Measurements from ENCODE around the gene SCAANT1. TPM values are rescaled to one million over a fixed set of nuclear protein-coding genes. Genes with fewer than 3 reads are reported as not detected.

The SCAANT1 gene
- total and polyA plus RNA-seq, 2 experiments from 2014 or later, result 1.1 TPM; not detected in 1

DNA sequence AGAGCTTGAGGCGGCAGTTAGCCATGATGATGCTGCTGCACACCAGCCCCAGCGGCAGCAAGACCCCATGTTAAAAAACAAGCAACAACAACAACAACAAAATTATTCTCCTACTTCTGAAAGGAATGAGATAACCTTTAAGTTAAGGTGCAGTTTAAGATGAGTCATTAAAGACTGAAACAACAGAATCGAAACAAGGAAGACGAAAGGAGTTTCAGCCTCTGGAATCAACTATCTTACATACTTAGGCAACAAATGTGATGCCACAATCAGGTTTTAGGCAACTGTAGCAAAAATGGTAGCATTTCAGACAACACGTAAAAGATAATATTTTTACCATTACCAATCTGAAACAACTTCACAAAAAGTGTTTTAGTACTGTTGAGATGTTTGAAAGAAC, 12.2 kb downstream of the SCAANT1 start:
- Histone ChIP-seq H4K20me1 (ENCODE audit: insufficient read depth, poor library complexity, severe bottlenecking) (peaks cover 5% of the 10 kb centered on the region), H3K4me1 (ENCODE audit: insufficient read depth) (no peaks in the 10 kb centered on the region), H3K4me2 (no peak overlapping the region), H3K36me3 (replicated peaks; ENCODE audit: insufficient read depth, low read depth) (no peaks in the 10 kb centered on the region), H3K4me3 (no peak overlapping the region), H3K79me2 (peaks cover 9% of the 10 kb centered on the region), H3K27ac (no peak overlapping the region), H3K9me2 (replicated peaks; ENCODE audit: insufficient read depth) (no peaks in the 10 kb centered on the region), H3K9me3 (ENCODE audit: low read depth) (no peaks in the 10 kb centered on the region), H3K27me3 (no peaks in the 10 kb centered on the region), H2AFZ (no peak overlapping the region)
- TF ChIP-seq, protein P1, sequence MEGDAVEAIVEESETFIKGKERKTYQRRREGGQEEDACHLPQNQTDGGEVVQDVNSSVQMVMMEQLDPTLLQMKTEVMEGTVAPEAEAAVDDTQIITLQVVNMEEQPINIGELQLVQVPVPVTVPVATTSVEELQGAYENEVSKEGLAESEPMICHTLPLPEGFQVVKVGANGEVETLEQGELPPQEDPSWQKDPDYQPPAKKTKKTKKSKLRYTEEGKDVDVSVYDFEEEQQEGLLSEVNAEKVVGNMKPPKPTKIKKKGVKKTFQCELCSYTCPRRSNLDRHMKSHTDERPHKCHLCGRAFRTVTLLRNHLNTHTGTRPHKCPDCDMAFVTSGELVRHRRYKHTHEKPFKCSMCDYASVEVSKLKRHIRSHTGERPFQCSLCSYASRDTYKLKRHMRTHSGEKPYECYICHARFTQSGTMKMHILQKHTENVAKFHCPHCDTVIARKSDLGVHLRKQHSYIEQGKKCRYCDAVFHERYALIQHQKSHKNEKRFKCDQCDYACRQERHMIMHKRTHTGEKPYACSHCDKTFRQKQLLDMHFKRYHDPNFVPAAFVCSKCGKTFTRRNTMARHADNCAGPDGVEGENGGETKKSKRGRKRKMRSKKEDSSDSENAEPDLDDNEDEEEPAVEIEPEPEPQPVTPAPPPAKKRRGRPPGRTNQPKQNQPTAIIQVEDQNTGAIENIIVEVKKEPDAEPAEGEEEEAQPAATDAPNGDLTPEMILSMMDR (IDR thresholded peaks at IDR 0.05; ENCODE audit: poor library complexity), result no peak
- TF ChIP-seq EZH2 (IDR thresholded peaks at IDR 0.05; ENCODE audit: borderline replicate concordance) (no peak), EZH2phosphoT487 (IDR thresholded peaks at IDR 0.05; ENCODE audit: low read depth, severe bottlenecking, unreplicated experiment) (no peak)
- 96% methylated on average over 5 of the region's 5 CpGs for WGBS (ENCODE audit: low lambda C conversion rate, missing lambda C conversion rate)
- DNase-seq (ENCODE audit: low spot score), result no peak

GRCh38 chr3:63896332-63897030, 15.7 kb downstream of the SCAANT1 start:
- WGBS (ENCODE audit: low lambda C conversion rate, missing lambda C conversion rate), result 79% methylated on average over 1 of the region's 1 CpG
- Histone ChIP-seq H3K4me3 (no peak overlapping the region), H3K79me2 (peaks cover 18% of the 10 kb centered on the region), H2AFZ (no peak overlapping the region), H3K9me2 (replicated peaks; ENCODE audit: insufficient read depth) (no peaks in the 10 kb centered on the region), H3K27me3 (no peaks in the 10 kb centered on the region), H3K36me3 (replicated peaks; ENCODE audit: insufficient read depth, low read depth) (no peaks in the 10 kb centered on the region), H3K4me2 (no peak overlapping the region), H3K4me1 (ENCODE audit: insufficient read depth) (no peaks in the 10 kb centered on the region), H4K20me1 (ENCODE audit: insufficient read depth, poor library complexity, severe bottlenecking) (peaks cover 5% of the 10 kb centered on the region), H3K27ac (no peak overlapping the region), H3K9me3 (ENCODE audit: low read depth) (no peaks in the 10 kb centered on the region)
- TF ChIP-seq, protein P1 (IDR thresholded peaks at IDR 0.05; ENCODE audit: poor library complexity), result no peak
- TF ChIP-seq EZH2 (IDR thresholded peaks at IDR 0.05; ENCODE audit: borderline replicate concordance) (no peak), EZH2phosphoT487 (IDR thresholded peaks at IDR 0.05; ENCODE audit: low read depth, severe bottlenecking, unreplicated experiment) (no peak)
- no peak for DNase-seq (ENCODE audit: low spot score)

- Histone ChIP-seq H4K20me1 (ENCODE audit: insufficient read depth, poor library complexity, severe bottlenecking) (peaks cover 5% of the 10 kb centered on the region), H2AFZ (no peak overlapping the region), H3K79me2 (peaks cover 15% of the 10 kb centered on the region), H3K4me2 (no peak overlapping the region), H3K4me3 (no peak overlapping the region), H3K27ac (no peak overlapping the region), H3K36me3 (replicated peaks; ENCODE audit: insufficient read depth, low read depth) (no peaks in the 10 kb centered on the region), H3K9me2 (replicated peaks; ENCODE audit: insufficient read depth) (no peaks in the 10 kb centered on the region), H3K27me3 (no peaks in the 10 kb centered on the region), H3K9me3 (ENCODE audit: low read depth) (no peaks in the 10 kb centered on the region), H3K4me1 (ENCODE audit: insufficient read depth) (no peaks in the 10 kb centered on the region)
- DNase-seq (ENCODE audit: low spot score), result no peak
- TF ChIP-seq EZH2phosphoT487 (IDR thresholded peaks at IDR 0.05; ENCODE audit: low read depth, severe bottlenecking, unreplicated experiment), result no peak
- TF ChIP-seq, protein P1 (IDR thresholded peaks at IDR 0.05; ENCODE audit: poor library complexity), result no peak
- TF ChIP-seq EZH2 (IDR thresholded peaks at IDR 0.05; ENCODE audit: borderline replicate concordance), result no peak
- 88% methylated on average over 5 of the region's 5 CpGs for WGBS (ENCODE audit: low lambda C conversion rate, missing lambda C conversion rate)
Observed at GRCh38 chr3:63895422-63896189, 16.6 kb downstream of the SCAANT1 start.

Data from hepatocyte (in vitro differentiated cells).